Measurements from ENCODE around the gene SCARB1. TPM values are rescaled to one million over a fixed set of nuclear protein-coding genes. Genes with fewer than 3 reads are reported as not detected.

Gene SCARB1
- total RNA-seq, 1 experiment from 2014 or later: 44.9 TPM

- H3K27me3 ChIP-seq (ENCODE audit: control insufficient read depth, insufficient read depth, low read length): no peaks in the 10 kb centered on the region; the same call in 1 of the 2 replicates
- DNase-seq: no peak
- H3K36me3 ChIP-seq (replicated peaks; ENCODE audit: control insufficient read depth, insufficient read depth, low read length): no peaks in the 10 kb centered on the region
- H3K4me3 ChIP-seq (ENCODE audit: insufficient read depth, low read depth, low read length): no peak overlapping the region
Observed at GRCh38 chr12:124759841-124760503, 103.7 kb downstream of the SCARB1 start.

- no peak overlapping the region for H3K4me3 ChIP-seq (ENCODE audit: insufficient read depth, low read depth, low read length)
- no peaks in the 10 kb centered on the region; the same call in 1 of the 2 replicates for H3K27me3 ChIP-seq (ENCODE audit: control insufficient read depth, insufficient read depth, low read length)
- H3K36me3 ChIP-seq (replicated peaks; ENCODE audit: control insufficient read depth, insufficient read depth, low read length): no peaks in the 10 kb centered on the region
- DNase-seq: no peak
Observed at GRCh38 chr12:124758266-124759220, 105.1 kb downstream of the SCARB1 start.

GRCh38 chr12:124757329-124757728 lies 106.3 kb downstream of the SCARB1 start:
- Histone ChIP-seq H3K36me3 (replicated peaks; ENCODE audit: control insufficient read depth, insufficient read depth, low read length) (no peaks in the 10 kb centered on the region), H3K4me3 (ENCODE audit: insufficient read depth, low read depth, low read length) (no peak overlapping the region), H3K27me3 (ENCODE audit: control insufficient read depth, insufficient read depth, low read length) (no peaks in the 10 kb centered on the region; the same call in 1 of the 2 replicates)
- DNase-seq: no peak

GRCh38 chr12:124756760-124757159 lies 106.9 kb downstream of the SCARB1 start:
- Histone ChIP-seq H3K4me3 (ENCODE audit: insufficient read depth, low read depth, low read length) (no peak overlapping the region), H3K36me3 (replicated peaks; ENCODE audit: control insufficient read depth, insufficient read depth, low read length) (no peaks in the 10 kb centered on the region), H3K27me3 (ENCODE audit: control insufficient read depth, insufficient read depth, low read length) (no peaks in the 10 kb centered on the region; the same call in 1 of the 2 replicates)
- DNase-seq: no peak

GRCh38 chr12:124756166-124756565 lies 107.5 kb downstream of the SCARB1 start:
- Histone ChIP-seq H3K4me3 (ENCODE audit: insufficient read depth, low read depth, low read length) (no peak overlapping the region), H3K36me3 (replicated peaks; ENCODE audit: control insufficient read depth, insufficient read depth, low read length) (no peaks in the 10 kb centered on the region), H3K27me3 (ENCODE audit: control insufficient read depth, insufficient read depth, low read length) (no peaks in the 10 kb centered on the region; the same call in 1 of the 2 replicates)
- no peak for DNase-seq

- Histone ChIP-seq H3K4me3 (ENCODE audit: insufficient read depth, low read depth, low read length) (no peak overlapping the region), H3K27me3 (ENCODE audit: control insufficient read depth, insufficient read depth, low read length) (no peaks in the 10 kb centered on the region; the same call in 1 of the 2 replicates)
- DNase-seq: no peak
Observed at GRCh38 chr12:124755801-124756148, 107.9 kb downstream of the SCARB1 start.

GRCh38 chr12:124754949-124755800 lies 108.5 kb downstream of the SCARB1 start:
- Histone ChIP-seq H3K4me3 (ENCODE audit: insufficient read depth, low read depth, low read length) (no peak overlapping the region), H3K36me3 (replicated peaks; ENCODE audit: control insufficient read depth, insufficient read depth, low read length) (no peaks in the 10 kb centered on the region), H3K27me3 (ENCODE audit: control insufficient read depth, insufficient read depth, low read length) (no peaks in the 10 kb centered on the region; the same call in 1 of the 2 replicates)
- DNase-seq: peak; percentile 83

More at GRCh38 chr12:124755801-124756148, 107.9 kb downstream of the SCARB1 start:
- no peaks in the 10 kb centered on the region for H3K36me3 ChIP-seq (replicated peaks; ENCODE audit: control insufficient read depth, insufficient read depth, low read length)

- Histone ChIP-seq H3K36me3 (replicated peaks; ENCODE audit: control insufficient read depth, insufficient read depth, low read length) (no peaks in the 10 kb centered on the region), H3K27me3 (ENCODE audit: control insufficient read depth, insufficient read depth, low read length) (no peaks in the 10 kb centered on the region), H3K4me3 (ENCODE audit: insufficient read depth, low read depth, low read length) (no peak overlapping the region)
- no peak for DNase-seq
Observed at GRCh38 chr12:124754491-124754890, 109.2 kb downstream of the SCARB1 start.

GRCh38 chr12:124753993-124754392 lies 109.7 kb downstream of the SCARB1 start:
- no peak overlapping the region for H3K4me3 ChIP-seq (ENCODE audit: insufficient read depth, low read depth, low read length)
- H3K36me3 ChIP-seq (replicated peaks; ENCODE audit: control insufficient read depth, insufficient read depth, low read length): no peaks in the 10 kb centered on the region
- DNase-seq: no peak
- H3K27me3 ChIP-seq (ENCODE audit: control insufficient read depth, insufficient read depth, low read length): no peaks in the 10 kb centered on the region

GRCh38 chr12:124753228-124753591 lies 110.5 kb downstream of the SCARB1 start:
- no peaks in the 10 kb centered on the region for H3K27me3 ChIP-seq (ENCODE audit: control insufficient read depth, insufficient read depth, low read length)
- H3K4me3 ChIP-seq (ENCODE audit: insufficient read depth, low read depth, low read length): no peak overlapping the region
- DNase-seq: no peak
- no peaks in the 10 kb centered on the region for H3K36me3 ChIP-seq (replicated peaks; ENCODE audit: control insufficient read depth, insufficient read depth, low read length)

- Histone ChIP-seq H3K27me3 (ENCODE audit: control insufficient read depth, insufficient read depth, low read length) (no peaks in the 10 kb centered on the region), H3K4me3 (ENCODE audit: insufficient read depth, low read depth, low read length) (no peak overlapping the region), H3K36me3 (replicated peaks; ENCODE audit: control insufficient read depth, insufficient read depth, low read length) (no peaks in the 10 kb centered on the region)
- DNase-seq: no peak
Observed at GRCh38 chr12:124752437-124753227, 111.0 kb downstream of the SCARB1 start.

- DNase-seq: no peak
- Histone ChIP-seq H3K4me3 (ENCODE audit: insufficient read depth, low read depth, low read length) (no peak overlapping the region), H3K36me3 (replicated peaks; ENCODE audit: control insufficient read depth, insufficient read depth, low read length) (no peaks in the 10 kb centered on the region), H3K27me3 (ENCODE audit: control insufficient read depth, insufficient read depth, low read length) (no peaks in the 10 kb centered on the region)
Observed at GRCh38 chr12:124751654-124752355, 111.9 kb downstream of the SCARB1 start.

- no peaks in the 10 kb centered on the region for H3K36me3 ChIP-seq (replicated peaks; ENCODE audit: control insufficient read depth, insufficient read depth, low read length)
- no peaks in the 10 kb centered on the region for H3K27me3 ChIP-seq (ENCODE audit: control insufficient read depth, insufficient read depth, low read length)
- DNase-seq: peak; percentile 91
- no peak overlapping the region for H3K4me3 ChIP-seq (ENCODE audit: insufficient read depth, low read depth, low read length)
Observed at GRCh38 chr12:124750787-124751471, 112.7 kb downstream of the SCARB1 start.

Measured in H7 (cell line).